A673 (cell line): Measurements from ENCODE around the gene CDK15.

Experiments
- CTCF ChIP-seq: fragments of 300-800, 200-600 bp; sonication (generic); conservative IDR thresholded peaks from 2 replicates; pipeline ENCODE4 v1.5.1; 2017; ENCODE audit warnings: low read depth, mild to moderate bottlenecking, antibody characterized with exemption, low read length, moderate library complexity, mixed read lengths
- EZH2 ChIP-seq: fragments of 200-600 bp; sonication (generic); IDR thresholded peaks from 2 replicates; pipeline ENCODE4 v1.6.1; 2017; ENCODE audit warnings: borderline replicate concordance, low read depth, mild to moderate bottlenecking, mixed read lengths, antibody characterized with exemption, low read length; ENCODE audit not compliant: poor library complexity, severe bottlenecking

DNA sequence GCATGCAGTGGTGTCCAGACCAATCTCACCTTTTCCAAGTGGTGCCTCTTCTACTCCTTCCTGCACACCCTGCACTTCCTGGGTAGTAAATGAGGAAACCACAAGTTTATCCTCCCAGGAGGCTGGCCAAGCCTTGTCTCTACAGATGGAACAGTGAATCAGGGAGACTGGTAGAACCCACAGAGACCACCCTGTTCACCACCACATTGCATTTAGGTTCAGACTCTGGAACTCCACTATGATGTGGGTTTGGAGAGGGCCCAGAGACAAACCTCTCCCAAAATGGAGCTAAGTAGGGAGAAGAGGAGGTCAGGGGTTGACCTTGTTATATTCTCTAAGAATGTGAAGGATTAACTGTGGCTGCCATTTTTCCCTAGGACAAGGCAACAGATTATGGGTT is 124.5 kb downstream of the CDK15 start:
- TF ChIP-seq EZH2 (no peak), CTCF (no peak)
